ENCODE results near the gene SBK3. TPM values are rescaled to one million over a fixed set of nuclear protein-coding genes. Genes with fewer than 3 reads are reported as not detected.
"Not testable (repeated sequence)": the region's sequence is repeated elsewhere in the genome, so short reads cannot be mapped to it uniquely, and the experiment has no call there.

Gene SBK3
- total RNA-seq, 1 experiment from 2014 or later = not detected

GRCh38 chr19:55540619-55541018, 4.7 kb downstream of the SBK3 start:
- DNase-seq (ENCODE audit: low read depth) = no peak

DNA sequence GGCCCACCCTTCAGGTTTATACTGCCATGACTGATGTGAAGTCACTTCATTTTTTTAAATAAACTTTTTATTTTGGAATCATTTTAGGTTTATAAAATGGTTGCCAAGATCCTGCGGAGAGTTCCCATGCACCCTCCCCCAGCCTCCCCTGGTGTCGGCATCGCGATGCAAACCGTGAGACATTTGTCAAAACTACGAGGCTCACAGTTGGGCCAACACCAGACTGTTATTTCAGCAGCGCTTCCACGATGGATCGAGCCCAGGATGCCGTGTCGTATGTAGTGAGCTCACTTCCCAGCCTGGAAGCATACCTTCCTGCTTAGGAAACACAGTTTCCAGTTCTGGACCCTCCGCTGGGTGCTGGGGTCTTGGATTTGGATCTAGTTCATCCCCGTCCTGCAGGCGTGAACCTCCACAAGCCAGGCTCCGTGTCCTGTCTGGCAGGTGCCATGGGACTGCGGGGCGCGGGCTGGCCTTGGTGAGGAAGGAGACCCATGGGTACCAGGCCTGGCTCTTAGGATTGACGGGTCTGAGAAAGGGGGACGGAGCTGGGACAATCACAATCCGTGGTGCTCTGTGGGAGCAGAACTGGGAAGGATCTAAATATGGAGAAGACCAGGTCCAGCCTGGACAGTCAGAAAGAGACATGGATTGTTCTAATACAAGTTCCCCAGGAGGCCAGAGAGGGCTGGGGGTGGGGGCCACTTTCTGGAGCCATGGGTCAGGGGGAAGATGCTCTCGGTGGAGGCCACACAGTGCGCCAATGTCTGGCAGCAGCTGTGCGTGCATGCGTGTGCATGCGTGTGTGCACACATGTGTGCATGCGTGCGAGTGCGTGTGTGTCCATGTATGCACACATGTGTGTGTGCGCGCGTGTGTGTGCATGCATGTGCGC, 6.0 kb downstream of the SBK3 start:
- DNase-seq (ENCODE audit: low read depth) = no peak

DNA sequence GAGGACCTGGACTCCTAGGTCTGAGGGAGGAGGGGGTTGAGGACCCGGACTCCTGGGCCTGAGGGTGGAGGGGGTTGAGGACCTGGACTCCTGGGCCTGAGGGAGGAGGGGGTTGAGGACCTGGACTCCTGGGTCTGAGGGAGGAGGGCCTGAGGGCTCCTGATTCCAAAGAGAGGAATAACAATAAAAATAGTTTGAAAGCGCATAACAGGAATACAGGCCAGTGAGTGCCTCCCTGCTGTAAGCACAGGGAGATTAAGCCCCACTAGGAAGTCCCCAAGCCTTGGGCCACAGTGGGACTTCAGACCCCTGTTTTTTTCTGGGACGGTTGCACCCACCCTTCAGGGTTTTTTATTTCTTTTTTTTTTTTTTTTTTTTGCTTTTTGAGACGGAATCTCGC, 7.2 kb downstream of the SBK3 start:
- DNase-seq (ENCODE audit: low read depth) = no peak

DNA sequence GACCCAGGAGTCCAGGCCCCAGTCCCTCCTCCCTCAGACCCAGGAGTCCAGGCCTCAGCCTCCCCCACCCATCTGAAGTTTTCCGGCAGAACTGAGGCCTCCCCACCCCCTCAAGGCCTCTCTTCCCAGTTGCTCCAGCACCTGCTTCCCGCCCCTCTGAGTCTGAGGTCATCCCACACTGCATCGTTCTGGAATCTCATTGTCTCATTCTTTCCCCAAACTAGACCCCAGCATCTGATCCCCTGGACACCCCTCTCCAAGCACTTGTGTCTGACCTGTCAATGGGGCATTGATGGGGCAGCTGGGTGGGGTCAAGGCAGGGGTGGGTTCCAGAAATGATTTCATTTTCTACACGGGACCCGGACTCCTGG, 7.6 kb downstream of the SBK3 start:
- DNase-seq (ENCODE audit: low read depth) = no peak

- DNase-seq (ENCODE audit: low read depth) = no peak
Measured at GRCh38 chr19:55536951-55537740, 8.2 kb downstream of the SBK3 start, which contains the start of gene SBK2. Gene SBK2, minus strand, starts transcription at chr19:55537133. Its CDS starts 839 bp downstream, at chr19:55536294.

DNA sequence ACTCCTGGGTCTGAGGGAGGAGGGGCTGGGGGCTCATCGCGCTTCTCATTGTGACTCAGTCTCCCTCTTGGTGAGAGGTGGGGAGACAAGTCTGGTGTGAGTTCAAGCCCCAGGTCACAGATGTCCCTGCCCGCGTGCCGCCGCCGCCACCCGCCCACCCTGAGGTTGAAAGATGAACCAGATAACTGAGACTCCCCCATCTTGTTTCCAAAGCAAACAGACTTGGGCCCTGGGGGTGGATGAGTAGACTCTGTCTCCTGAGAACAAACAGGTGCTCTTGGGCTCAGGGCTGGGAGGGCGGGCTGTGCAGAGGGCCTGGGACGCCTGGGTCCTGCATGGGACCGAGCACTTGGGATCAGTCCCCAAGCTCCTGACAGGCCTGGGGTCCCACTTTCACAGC, 9.0 kb downstream of the SBK3 start:
- no peak for DNase-seq (ENCODE audit: low read depth)

DNA sequence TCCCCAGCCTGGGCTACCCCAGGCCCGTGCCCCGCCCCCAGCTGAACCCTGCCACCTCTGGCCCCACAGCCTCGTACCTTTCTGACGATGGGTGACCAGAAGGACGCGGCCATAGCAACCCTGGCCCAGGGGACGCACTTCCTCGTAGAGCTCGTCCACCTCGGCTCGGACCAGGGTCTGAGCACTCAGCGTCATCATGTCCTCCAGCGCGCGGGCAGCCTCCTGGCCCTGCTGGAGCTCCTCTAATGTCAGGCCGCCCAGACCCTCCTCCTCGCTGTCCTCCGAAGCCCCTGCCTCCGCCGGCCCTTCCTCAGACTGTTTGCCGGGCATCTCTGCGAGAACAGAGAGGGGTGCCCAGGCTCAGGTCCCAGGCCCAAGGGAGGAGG, 9.4 kb downstream of the SBK3 start:
- no peak for DNase-seq (ENCODE audit: low read depth)

DNA sequence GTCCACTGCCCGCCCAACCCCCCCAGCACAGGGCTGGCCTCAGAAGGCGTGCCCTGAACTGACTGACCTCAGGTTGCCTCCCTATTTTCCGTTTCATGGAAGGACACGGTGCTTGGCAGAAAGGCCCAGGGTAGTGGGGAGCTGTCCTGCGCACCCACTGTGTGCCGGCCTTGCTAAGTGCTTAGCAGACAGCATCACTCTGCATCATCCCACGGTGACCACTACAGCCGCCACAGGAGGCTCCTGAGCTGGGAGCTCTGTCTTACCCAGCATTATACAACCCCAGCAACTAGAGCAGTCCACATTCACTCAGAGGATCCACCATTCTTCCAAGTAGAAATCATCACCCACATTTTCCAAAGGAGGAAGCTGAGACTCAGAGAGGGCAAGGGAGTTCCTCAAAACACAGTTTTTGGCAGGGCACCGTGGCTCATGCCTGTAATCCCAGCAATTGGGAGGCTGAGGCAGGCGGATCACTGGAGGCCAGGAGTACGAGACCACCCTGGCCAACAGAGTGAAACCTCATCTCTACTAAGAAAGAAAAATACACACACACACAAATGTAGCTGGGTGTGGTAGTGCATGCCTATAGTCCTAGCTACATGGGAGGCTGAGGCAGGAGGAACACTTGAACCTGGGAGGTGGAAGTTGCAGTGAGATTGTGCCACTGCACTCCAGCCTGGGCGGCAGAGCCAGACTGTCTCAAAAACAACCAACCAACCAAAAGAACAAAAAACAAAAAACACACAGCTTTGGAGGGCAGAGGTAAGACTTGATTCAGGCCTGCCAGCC, 10.0 kb downstream of the SBK3 start:
- no peak for DNase-seq (ENCODE audit: low read depth)

- not testable (repeated sequence) for DNase-seq (ENCODE audit: low read depth)
Measured at GRCh38 chr19:55534280-55534679, 11.1 kb downstream of the SBK3 start.

- no peak for DNase-seq (ENCODE audit: low read depth)
Measured at GRCh38 chr19:55530996-55531395, 14.3 kb downstream of the SBK3 start.

DNA sequence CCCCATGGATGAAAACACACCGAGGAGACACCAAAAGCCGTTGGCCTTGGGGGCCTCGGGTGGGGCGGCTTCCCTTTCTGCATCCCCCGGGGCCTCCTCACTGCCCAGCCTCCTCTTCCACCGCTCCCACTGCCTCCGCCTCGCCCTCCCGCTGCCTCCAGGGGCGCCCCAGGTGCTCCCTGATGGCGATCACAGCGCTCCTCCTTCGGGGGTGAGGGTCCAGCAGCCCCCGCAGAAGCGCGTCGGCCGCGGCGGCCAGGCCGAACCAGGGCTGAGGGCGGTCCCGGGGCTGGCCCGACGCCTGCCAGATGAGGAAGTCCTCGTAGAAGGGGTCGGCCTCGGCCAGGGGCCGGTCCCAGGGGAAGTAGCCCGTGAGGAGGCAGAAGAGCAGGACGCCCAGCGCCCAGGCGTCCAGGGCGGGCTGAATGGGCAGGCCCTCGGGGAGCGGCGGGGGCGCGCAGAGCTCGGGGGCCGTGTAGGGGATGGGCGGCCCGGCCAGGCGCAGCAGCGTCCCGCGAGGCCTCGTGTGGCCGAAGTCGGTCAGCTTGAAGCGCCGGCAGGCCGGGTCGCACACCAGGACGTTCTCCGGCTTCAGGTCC, 15.6 kb downstream of the SBK3 start:
- no peak for DNase-seq (ENCODE audit: low read depth)

- DNase-seq (ENCODE audit: low read depth) = no peak
Measured at GRCh38 chr19:55528030-55528803, 17.1 kb downstream of the SBK3 start.

DNA sequence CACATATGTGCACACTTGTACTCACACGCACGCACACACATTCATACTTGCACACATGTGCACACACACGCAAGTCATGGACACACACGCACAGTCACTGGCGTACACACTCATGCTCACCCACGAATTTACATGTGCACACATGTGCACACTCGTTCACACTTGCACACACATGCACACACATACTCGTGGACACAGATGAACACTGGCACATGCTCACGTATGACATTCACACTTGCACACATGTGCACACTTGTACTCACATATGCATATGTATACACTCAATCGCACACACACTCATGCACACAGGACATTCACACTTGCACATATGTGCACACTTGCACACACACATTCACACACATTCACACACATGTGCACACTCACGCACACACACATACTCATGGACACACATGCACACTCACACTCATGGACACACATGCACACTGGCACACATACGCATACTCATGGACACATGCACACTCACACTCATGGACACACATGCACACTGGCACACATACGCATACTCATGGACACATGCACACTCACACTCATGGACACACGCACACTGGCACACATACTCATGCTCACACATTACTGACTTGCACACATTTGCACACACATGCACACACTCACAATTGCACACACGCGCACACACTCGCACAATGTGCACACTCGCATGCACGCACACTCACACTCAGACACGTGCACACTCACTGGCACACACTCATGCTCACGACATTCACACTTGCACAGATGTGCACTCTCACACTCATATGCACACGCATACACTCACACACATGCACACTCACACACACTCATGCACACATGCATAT, 17.9 kb downstream of the SBK3 start:
- no peak for DNase-seq (ENCODE audit: low read depth)

GRCh38 chr19:55526216-55527196, 18.8 kb downstream of the SBK3 start:
- DNase-seq (ENCODE audit: low read depth) = peak; percentile 74

- DNase-seq (ENCODE audit: low read depth) = no peak
Measured at GRCh38 chr19:55525289-55526101, 19.8 kb downstream of the SBK3 start.

GRCh38 chr19:55520691-55521292, 24.6 kb downstream of the SBK3 start:
- no peak for DNase-seq (ENCODE audit: low read depth)
